ENCODE measurements around the gene ADAMTS13.

Gene ADAMTS13

GRCh38 chr9:133474853-133475252, 52.7 kb downstream of the ADAMTS13 start:
- no peak for DNase-seq

GRCh38 chr9:133475292-133476012, 53.3 kb downstream of the ADAMTS13 start:
- DNase-seq: no peak

- no peak for DNase-seq
Observed at GRCh38 chr9:133476036-133476931, 54.1 kb downstream of the ADAMTS13 start.

GRCh38 chr9:133476941-133477340, 54.8 kb downstream of the ADAMTS13 start:
- DNase-seq: no peak

- no peak for DNase-seq
Observed at GRCh38 chr9:133477461-133477860, 55.3 kb downstream of the ADAMTS13 start.

- no peak for DNase-seq
Observed at GRCh38 chr9:133477992-133478850, 56.1 kb downstream of the ADAMTS13 start.

- DNase-seq: peak in 1 of 2 experiments; percentile 66
Observed at GRCh38 chr9:133478851-133479711, 56.9 kb downstream of the ADAMTS13 start, which contains the start of gene SLC2A6. Gene SLC2A6 (minus strand): TSS chr9:133479099. CDS start chr9:133479059, 40 bp downstream.

GRCh38 chr9:133483611-133484010, 61.4 kb downstream of the ADAMTS13 start:
- DNase-seq: no peak

GRCh38 chr9:133484671-133485437, 62.7 kb downstream of the ADAMTS13 start:
- DNase-seq: no peak

GRCh38 chr9:133485531-133486260, 63.5 kb downstream of the ADAMTS13 start:
- DNase-seq: no peak

- no peak for DNase-seq
Observed at GRCh38 chr9:133487331-133487725, 65.2 kb downstream of the ADAMTS13 start.

- DNase-seq: no peak
Observed at GRCh38 chr9:133488686-133489252, 66.6 kb downstream of the ADAMTS13 start.

GRCh38 chr9:133489253-133490190, 67.4 kb downstream of the ADAMTS13 start:
- DNase-seq: no peak

GRCh38 chr9:133490201-133490681, 68.1 kb downstream of the ADAMTS13 start:
- no peak for DNase-seq

- no peak for DNase-seq
Observed at GRCh38 chr9:133490865-133491655, 68.9 kb downstream of the ADAMTS13 start.

- no peak for DNase-seq
Observed at GRCh38 chr9:133491656-133491925, 69.4 kb downstream of the ADAMTS13 start.

- no peak for DNase-seq
Observed at GRCh38 chr9:133492061-133493021, 70.2 kb downstream of the ADAMTS13 start.

Data from cerebellar nuclear complex (tissue), 1 donor.